Hepatocyte (in vitro differentiated cells): ENCODE data around the gene SCAF1.

Source experiments
- EZH2 ChIP-seq: fragments of 200-600 bp; sonication (generic); IDR thresholded peaks from 2 replicates; pipeline ENCODE4 v1.6.1; 2016; ENCODE audit warnings: antibody characterized with exemption, mild to moderate bottlenecking, borderline replicate concordance
- EZH2phosphoT487 ChIP-seq: fragments of 200-600 bp; sonication (generic); IDR thresholded peaks from one replicate; pipeline ENCODE4 v1.6.1; 2018; ENCODE audit warnings: antibody characterized with exemption, mild to moderate bottlenecking, low read depth, moderate library complexity; ENCODE audit not compliant: unreplicated experiment, severe bottlenecking
- TF ChIP-seq, protein P1 (sequence below): fragments of 200-600 bp; sonication (generic); IDR thresholded peaks from 2 replicates; pipeline ENCODE4 v1.5.1; 2016; ENCODE audit warnings: antibody characterized with exemption, mild to moderate bottlenecking; ENCODE audit not compliant: poor library complexity

DNA sequence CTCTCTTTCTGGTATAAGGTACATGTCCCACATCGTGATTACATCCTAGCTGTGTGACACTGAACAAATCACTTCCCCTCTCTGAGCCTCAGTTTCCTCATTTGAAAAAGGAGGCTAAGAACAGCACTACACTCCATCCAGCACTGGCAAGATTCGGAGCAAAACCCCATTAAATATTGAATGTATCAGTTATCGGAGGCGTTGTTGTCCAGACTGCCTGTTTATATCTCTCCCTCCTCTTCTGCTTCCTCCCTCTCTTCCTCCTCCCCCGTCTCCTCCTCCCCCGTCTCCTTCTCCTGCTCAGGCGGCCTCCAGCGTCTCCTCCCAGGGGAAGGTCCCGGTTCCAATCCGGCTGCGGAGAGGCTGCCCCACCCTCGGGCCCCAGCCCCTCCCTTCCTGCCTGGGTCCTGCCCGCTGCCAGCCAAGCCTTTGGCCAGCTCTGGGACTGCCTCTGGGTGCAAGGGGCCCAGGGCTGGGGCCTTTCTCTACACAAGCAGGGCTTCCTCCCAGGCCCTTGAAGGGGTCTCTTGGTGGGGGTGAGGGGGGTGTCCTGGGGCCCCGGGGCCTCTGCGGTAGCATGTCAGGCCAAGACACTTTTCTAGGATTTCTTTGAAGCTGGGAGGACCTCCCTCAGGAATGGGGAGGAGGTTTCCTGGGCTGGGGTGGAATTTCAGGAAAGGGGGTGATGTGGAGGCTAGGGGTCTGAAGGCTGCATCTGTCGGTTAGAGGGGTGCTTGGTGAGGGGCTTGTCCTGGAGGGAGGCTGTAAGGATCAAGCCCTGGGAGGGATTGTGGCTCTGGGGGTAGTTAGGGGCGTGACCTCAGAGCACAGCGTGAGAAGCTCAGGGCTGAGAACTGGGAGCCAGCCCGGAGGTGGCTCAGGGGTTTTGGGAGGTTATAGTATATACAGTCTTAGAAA lies 3.9 kb upstream of the SCAF1 start:
- TF ChIP-seq, protein P1, sequence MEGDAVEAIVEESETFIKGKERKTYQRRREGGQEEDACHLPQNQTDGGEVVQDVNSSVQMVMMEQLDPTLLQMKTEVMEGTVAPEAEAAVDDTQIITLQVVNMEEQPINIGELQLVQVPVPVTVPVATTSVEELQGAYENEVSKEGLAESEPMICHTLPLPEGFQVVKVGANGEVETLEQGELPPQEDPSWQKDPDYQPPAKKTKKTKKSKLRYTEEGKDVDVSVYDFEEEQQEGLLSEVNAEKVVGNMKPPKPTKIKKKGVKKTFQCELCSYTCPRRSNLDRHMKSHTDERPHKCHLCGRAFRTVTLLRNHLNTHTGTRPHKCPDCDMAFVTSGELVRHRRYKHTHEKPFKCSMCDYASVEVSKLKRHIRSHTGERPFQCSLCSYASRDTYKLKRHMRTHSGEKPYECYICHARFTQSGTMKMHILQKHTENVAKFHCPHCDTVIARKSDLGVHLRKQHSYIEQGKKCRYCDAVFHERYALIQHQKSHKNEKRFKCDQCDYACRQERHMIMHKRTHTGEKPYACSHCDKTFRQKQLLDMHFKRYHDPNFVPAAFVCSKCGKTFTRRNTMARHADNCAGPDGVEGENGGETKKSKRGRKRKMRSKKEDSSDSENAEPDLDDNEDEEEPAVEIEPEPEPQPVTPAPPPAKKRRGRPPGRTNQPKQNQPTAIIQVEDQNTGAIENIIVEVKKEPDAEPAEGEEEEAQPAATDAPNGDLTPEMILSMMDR = no peak
- TF ChIP-seq EZH2phosphoT487 (no peak), EZH2 (no peak)
